H9 (cell line): ENCODE data around the gene CCIN. TPM values are rescaled to one million over a fixed set of nuclear protein-coding genes. Genes with fewer than 3 reads are reported as not detected.

Experiments
- DNase-seq: peaks from one replicate; pipeline ENCODE4 v3.0.0-alpha.2; 2017
- H2AFZ ChIP-seq: one replicate; pipeline ENCODE4 v1.6.1; 2013; ENCODE audit warnings: mild to moderate bottlenecking, low read length, control low read depth, moderate library complexity
- H2AK5ac ChIP-seq: 2 replicates; pipeline ENCODE4 v1.6.1; 2013; ENCODE audit warnings: low read length, control low read depth, mixed read lengths; ENCODE audit not compliant: insufficient read length
- H2BK120ac ChIP-seq: one replicate; pipeline ENCODE4 v1.6.1; 2013; ENCODE audit warnings: low read depth, mild to moderate bottlenecking, low read length, control low read depth, inconsistent platforms; ENCODE audit not compliant: poor library complexity, severe bottlenecking
- H2BK12ac ChIP-seq: 2 replicates; pipeline ENCODE4 v1.6.1; 2013; ENCODE audit warnings: low read length, control low read depth, mixed read lengths, low read depth; ENCODE audit not compliant: insufficient read length
- H2BK15ac ChIP-seq: 2 replicates; pipeline ENCODE4 v1.6.1; 2013; ENCODE audit warnings: low read depth, low read length, control low read depth
- H2BK20ac ChIP-seq: one replicate; pipeline ENCODE4 v1.6.1; 2013; ENCODE audit warnings: low read depth, mild to moderate bottlenecking, low read length, control low read depth, inconsistent platforms; ENCODE audit not compliant: poor library complexity, severe bottlenecking
- H2BK5ac ChIP-seq: 2 replicates; pipeline ENCODE4 v1.6.1; 2013; ENCODE audit warnings: low read length, control low read depth, mixed read lengths; ENCODE audit not compliant: insufficient read length
- H3K14ac ChIP-seq: 2 replicates; pipeline ENCODE4 v1.6.1; 2013; ENCODE audit warnings: low read length, control low read depth; ENCODE audit not compliant: insufficient read depth
- H3K18ac ChIP-seq: 2 replicates; pipeline ENCODE4 v1.6.1; 2013; ENCODE audit warnings: low read depth, mild to moderate bottlenecking, mixed read lengths, low read length, control low read depth; ENCODE audit not compliant: insufficient read length
- H3K23ac ChIP-seq: 2 replicates; pipeline ENCODE4 v1.6.1; 2013; ENCODE audit warnings: low read length, control low read depth, mixed read lengths, low read depth; ENCODE audit not compliant: insufficient read length
- H3K23me2 ChIP-seq: 2 replicates; pipeline ENCODE4 v1.6.1; 2013; ENCODE audit warnings: low read depth, mild to moderate bottlenecking, mixed read lengths, low read length, control low read depth; ENCODE audit not compliant: insufficient read length, poor library complexity, severe bottlenecking
- H3K27ac ChIP-seq: 2 replicates; pipeline ENCODE4 v1.5.1; 2013; ENCODE audit warnings: low read length, control low read depth, mixed read lengths, low read depth; ENCODE audit not compliant: insufficient read length
- H3K27me3 ChIP-seq: 2 replicates; pipeline ENCODE4 v1.6.1; 2013; ENCODE audit warnings: low read length, control low read depth, inconsistent platforms; ENCODE audit not compliant: insufficient read depth
- H3K4ac ChIP-seq: 2 replicates; pipeline ENCODE4 v1.6.1; 2013; ENCODE audit warnings: low read depth, mild to moderate bottlenecking, control low read depth, inconsistent platforms, low read length, moderate library complexity
- H3K4me1 ChIP-seq: 2 replicates; pipeline ENCODE4 v1.6.1; 2013; ENCODE audit warnings: low read length, control low read depth, inconsistent platforms; ENCODE audit not compliant: insufficient read depth
- H3K4me2 ChIP-seq: 2 replicates; pipeline ENCODE4 v1.6.1; 2013; ENCODE audit warnings: low read length, control low read depth, mixed read lengths; ENCODE audit not compliant: insufficient read length, insufficient read depth
- H3K56ac ChIP-seq: 2 replicates; pipeline ENCODE4 v1.6.1; 2013; ENCODE audit warnings: low read depth, mild to moderate bottlenecking, mixed read lengths, low read length, control low read depth; ENCODE audit not compliant: insufficient read length
- H3K79me1 ChIP-seq: 2 replicates; pipeline ENCODE4 v1.6.1; 2013; ENCODE audit warnings: low read depth, mild to moderate bottlenecking, moderate library complexity, low read length, control low read depth, inconsistent platforms; ENCODE audit not compliant: insufficient read depth, poor library complexity, severe bottlenecking
- H3K79me2 ChIP-seq: 2 replicates; pipeline ENCODE4 v1.6.1; 2013; ENCODE audit warnings: low read length, control low read depth, inconsistent platforms; ENCODE audit not compliant: insufficient read depth
- H3K9ac ChIP-seq: 2 replicates; pipeline ENCODE4 v1.6.1; 2013; ENCODE audit warnings: low read length, control low read depth, mixed read lengths; ENCODE audit not compliant: insufficient read length; ENCODE audit errors: extremely low read depth
- H3K9me3 ChIP-seq: one replicate; pipeline ENCODE4 v1.6.1; 2013; ENCODE audit warnings: low read depth, low read length, inconsistent platforms; ENCODE audit not compliant: control insufficient read depth
- H3T11ph ChIP-seq: one replicate; pipeline ENCODE4 v1.6.1; 2013; ENCODE audit warnings: mild to moderate bottlenecking, low read length, control low read depth, inconsistent platforms
- H4K20me1 ChIP-seq: one replicate; pipeline ENCODE4 v1.6.1; 2013; ENCODE audit not compliant: control insufficient read depth, insufficient read length, insufficient read depth
- H4K5ac ChIP-seq: 2 replicates; pipeline ENCODE4 v1.6.1; 2013; ENCODE audit warnings: low read depth, mild to moderate bottlenecking, mixed read lengths, low read length, control low read depth; ENCODE audit not compliant: insufficient read length
- H4K8ac ChIP-seq: replicated peaks from 2 replicates; pipeline ENCODE4 v1.6.1; 2013; ENCODE audit warnings: low read length, control low read depth, mixed read lengths, low read depth; ENCODE audit not compliant: insufficient read length
- H4K91ac ChIP-seq: 2 replicates; pipeline ENCODE4 v1.6.1; 2013; ENCODE audit warnings: low read depth, mild to moderate bottlenecking, moderate library complexity, mixed read lengths, low read length, control low read depth; ENCODE audit not compliant: insufficient read length
- H3K27ac Mint-ChIP-seq, 3 experiments: 2 replicates in 2 of 3; 3 replicates in 1 of 3; pipeline ENCODE4 v1.8.0; 2020 to 2021; ENCODE audit warnings: mixed read lengths in 3 of 3, mild to moderate bottlenecking in 1 of 3, moderate library complexity in 1 of 3
- H3K27me3 Mint-ChIP-seq: 2 replicates; pipeline ENCODE4 v1.8.0; 2021; ENCODE audit warnings: low read depth, mild to moderate bottlenecking, moderate library complexity, mixed read lengths
- H3K36me3 Mint-ChIP-seq, 3 experiments: 2 replicates in 2 of 3; 3 replicates in 1 of 3; pipeline ENCODE4 v1.8.0; 2020 to 2021; ENCODE audit warnings: low read depth in 3 of 3, mixed read lengths in 3 of 3; ENCODE audit not compliant: insufficient read depth in 1 of 3
- H3K4me1 Mint-ChIP-seq, 2 experiments: 2 replicates each; pipeline ENCODE4 v1.8.0; 2020; ENCODE audit warnings: mixed read lengths in 2 of 2
- H3K4me3 Mint-ChIP-seq, 2 experiments: 2 replicates in 1 of 2; 3 replicates in 1 of 2; pipeline ENCODE4 v1.8.0; 2020 to 2021; ENCODE audit warnings: mild to moderate bottlenecking in 2 of 2, mixed read lengths in 2 of 2, moderate library complexity in 1 of 2
- H3K9me3 Mint-ChIP-seq, 2 experiments: 2 replicates in 1 of 2; 3 replicates in 1 of 2; pipeline ENCODE4 v1.8.0; 2020; ENCODE audit warnings: mild to moderate bottlenecking in 2 of 2, mixed read lengths in 2 of 2, moderate library complexity in 1 of 2
- WGBS: extraction: QIAGEN DNeasy Blood & Tissue Kit; methylation state at CpG from one replicate; pipeline ENCODE4 v1.1.7; 2013; ENCODE audit warnings: missing lambda C conversion rate, low lambda C conversion rate, mixed read lengths; ENCODE audit not compliant: insufficient read length; ENCODE audit errors: extremely low coverage; 5-methylcytosine and 5-hydroxymethylcytosine counted together
- total RNA-seq: library from RNA; stranded (reverse); gene quantifications from 2 replicates; pipeline ENCODE4 v1.2.1, GENCODE V29; 2021
- TF ChIP-seq, protein P1 (sequence below): fragments of 200-600 bp; sonication (generic); conservative IDR thresholded peaks from 3 replicates; pipeline ENCODE4 v1.8.0; 2021; ENCODE audit warnings: antibody characterized with exemption, mild to moderate bottlenecking

The CCIN gene
- total RNA-seq, 1 experiment from 2014 or later, result not detected

GRCh38 chr9:36208521-36209253, 39.5 kb downstream of the CCIN start:
- Histone ChIP-seq H2BK5ac (no peak overlapping the region), H3K23me2 (no peaks in the 10 kb centered on the region), H4K8ac (no peak overlapping the region), H3T11ph (no peak overlapping the region), H4K5ac (no peak overlapping the region), H3K23ac (no peak overlapping the region), H2BK20ac (no peak overlapping the region), H3K4me1 (no peaks in the 10 kb centered on the region), H3K4ac (no peak overlapping the region), H3K27ac (no peak overlapping the region), H3K14ac (no peak overlapping the region), H3K79me2 (peaks cover 9% of the 10 kb centered on the region; the same call in 1 of the 2 replicates), H2BK15ac (no peak overlapping the region), H3K9me3 (no peaks in the 10 kb centered on the region), H3K27me3 (no peaks in the 10 kb centered on the region), H3K18ac (no peak overlapping the region), H3K9ac (no peak overlapping the region), H2AK5ac (no peak overlapping the region), H2BK12ac (no peak overlapping the region), H2AFZ (no peak overlapping the region), H4K20me1 (peaks cover 2% of the 10 kb centered on the region), H3K4me2 (no peak overlapping the region), H4K91ac (no peak overlapping the region), H3K56ac (no peak overlapping the region), H3K79me1 (no peaks in the 10 kb centered on the region), H2BK120ac (no peak overlapping the region)
- TF ChIP-seq, protein P1, sequence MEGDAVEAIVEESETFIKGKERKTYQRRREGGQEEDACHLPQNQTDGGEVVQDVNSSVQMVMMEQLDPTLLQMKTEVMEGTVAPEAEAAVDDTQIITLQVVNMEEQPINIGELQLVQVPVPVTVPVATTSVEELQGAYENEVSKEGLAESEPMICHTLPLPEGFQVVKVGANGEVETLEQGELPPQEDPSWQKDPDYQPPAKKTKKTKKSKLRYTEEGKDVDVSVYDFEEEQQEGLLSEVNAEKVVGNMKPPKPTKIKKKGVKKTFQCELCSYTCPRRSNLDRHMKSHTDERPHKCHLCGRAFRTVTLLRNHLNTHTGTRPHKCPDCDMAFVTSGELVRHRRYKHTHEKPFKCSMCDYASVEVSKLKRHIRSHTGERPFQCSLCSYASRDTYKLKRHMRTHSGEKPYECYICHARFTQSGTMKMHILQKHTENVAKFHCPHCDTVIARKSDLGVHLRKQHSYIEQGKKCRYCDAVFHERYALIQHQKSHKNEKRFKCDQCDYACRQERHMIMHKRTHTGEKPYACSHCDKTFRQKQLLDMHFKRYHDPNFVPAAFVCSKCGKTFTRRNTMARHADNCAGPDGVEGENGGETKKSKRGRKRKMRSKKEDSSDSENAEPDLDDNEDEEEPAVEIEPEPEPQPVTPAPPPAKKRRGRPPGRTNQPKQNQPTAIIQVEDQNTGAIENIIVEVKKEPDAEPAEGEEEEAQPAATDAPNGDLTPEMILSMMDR, result no peak
- DNase-seq, result no peak
- no peaks in the 10 kb centered on the region for H3K4me1 Mint-ChIP-seq
- peaks cover 67 to 98% (median 79%) of the 10 kb centered on the region in 3 experiments; a peak in 6 of 7 replicates for H3K36me3 Mint-ChIP-seq
- H3K27ac Mint-ChIP-seq, result no peak overlapping the region; a peak in 2 of 7 replicates
- H3K4me3 Mint-ChIP-seq, result no peak overlapping the region
- WGBS, result no CpG with 5 or more reads among the region's 10 CpGs
- no peaks in the 10 kb centered on the region for H3K9me3 Mint-ChIP-seq
- no peaks in the 10 kb centered on the region for H3K27me3 Mint-ChIP-seq
